Endothelial cell of umbilical vein (primary cell): ENCODE measurements around the gene PPIE. TPM values are rescaled to one million over a fixed set of nuclear protein-coding genes. Genes with fewer than 3 reads are reported as not detected.

ENCODE experiments used
- BruUV-seq: library from RNA; stranded (reverse); fragments of 400-500 nt; replicated peaks from 2 replicates; lab custom pipeline; 2021; lab: Mats Ljungman, UMichigan
- CTCF ChIA-PET: fragments of 300-600, 350-600 bp; sonication (Branson Sonifier 250); formaldehyde crosslinking; loops from one replicate; lab custom pipeline; 2021; ENCODE audit warnings: antibody characterized with exemption, inconsistent platforms; lab: Charles Lee
- POLR2A ChIA-PET: fragments of 300-600, 350-600 bp; sonication (Branson Sonifier 250); formaldehyde crosslinking; loops from one replicate; lab custom pipeline; 2021; ENCODE audit warnings: antibody characterized with exemption, inconsistent platforms; lab: Charles Lee
- DNase-seq: peaks from one replicate; pipeline ENCODE4 v3.0.0-alpha.2; 2011; ENCODE audit warnings: low read depth, low spot score
- FAIRE-seq: peaks from 2 replicates; lab custom pipeline; 2011; peaks lifted over from hg19 to GRCh38; lab: Jason Lieb, UNC
- H2AFZ ChIP-seq: 2 replicates; pipeline ENCODE4 v1.6.0; 2012; ENCODE audit warnings: low read depth, low read length, control low read depth, inconsistent platforms
- H3K27ac ChIP-seq: 2 replicates; pipeline ENCODE4 v1.5.1; 2011; ENCODE audit warnings: low read depth, mild to moderate bottlenecking, control low read depth, low read length, moderate library complexity; ENCODE audit not compliant: insufficient read depth
- H3K27me3 ChIP-seq, 2 experiments: 2 replicates each; pipeline versions ENCODE4 v1.6.0 to v1.6.1; 2011; ENCODE audit warnings: low read length in 2 of 2, mixed read lengths in 1 of 2; ENCODE audit not compliant: control insufficient read depth in 2 of 2, insufficient read depth in 2 of 2
- H3K36me3 ChIP-seq, 2 experiments: 2 replicates in 1 of 2; 3 replicates in 1 of 2; pipeline ENCODE4 v1.5.1; 2011; ENCODE audit warnings: low read length in 2 of 2, mild to moderate bottlenecking in 1 of 2, moderate library complexity in 1 of 2; ENCODE audit not compliant: control insufficient read depth in 2 of 2, insufficient read depth in 2 of 2; ENCODE audit errors: extremely low read depth in 1 of 2
- H3K4me1 ChIP-seq: 3 replicates; pipeline ENCODE4 v1.5.1; 2011; ENCODE audit warnings: mild to moderate bottlenecking, low read length; ENCODE audit not compliant: control insufficient read depth, insufficient read depth; ENCODE audit errors: extremely low read depth
- H3K4me2 ChIP-seq: 2 replicates; pipeline ENCODE4 v1.6.1; 2011; ENCODE audit warnings: low read length, control low read depth, mixed read lengths; ENCODE audit not compliant: insufficient read depth
- H3K4me3 ChIP-seq, 3 experiments: fragments of 200-600 bp in 1 of 3; sonication (generic), shearing (Covaris generic) in 1 of 3; replicated peaks in 1 of 3; 2 replicates each; pipeline ENCODE4 v1.5.1; 2011 to 2016; ENCODE audit warnings: control low read depth in 3 of 3, low read length in 3 of 3, mild to moderate bottlenecking in 2 of 3, inconsistent platforms in 1 of 3, low read depth in 1 of 3, moderate library complexity in 1 of 3; ENCODE audit not compliant: insufficient read depth in 1 of 3
- H3K79me2 ChIP-seq: 2 replicates; pipeline ENCODE4 v1.6.0; 2012; ENCODE audit warnings: low read length, inconsistent platforms; ENCODE audit not compliant: control insufficient read depth, insufficient read depth
- H3K9ac ChIP-seq: replicated peaks from 2 replicates; pipeline ENCODE3; 2011; ENCODE audit warnings: low read length, control low read depth; ENCODE audit not compliant: insufficient read depth; ENCODE audit errors: extremely low read depth
- H3K9me1 ChIP-seq: replicated peaks from 3 replicates; pipeline ENCODE4 v1.6.0; 2011; ENCODE audit warnings: mild to moderate bottlenecking, low read length; ENCODE audit not compliant: control insufficient read depth, insufficient read depth; ENCODE audit errors: extremely low read depth
- H3K9me3 ChIP-seq: replicated peaks from 2 replicates; pipeline ENCODE4 v1.5.1; 2012; ENCODE audit warnings: low read length, inconsistent platforms; ENCODE audit not compliant: control insufficient read depth, insufficient read depth
- H4K20me1 ChIP-seq: replicated peaks from 2 replicates; pipeline ENCODE3; 2011; ENCODE audit warnings: mild to moderate bottlenecking, low read length; ENCODE audit not compliant: control insufficient read depth, insufficient read depth; ENCODE audit errors: extremely low read depth
- EZH2 ChIP-seq: IDR thresholded peaks from 2 replicates; pipeline ENCODE4 v1.6.1; 2012; ENCODE audit warnings: borderline replicate concordance, low read depth, mild to moderate bottlenecking, moderate library complexity, low read length, inconsistent platforms; ENCODE audit not compliant: severe bottlenecking
- FOS ChIP-seq: IDR thresholded peaks from 2 replicates; pipeline ENCODE4 v1.6.1; 2011; ENCODE audit warnings: mild to moderate bottlenecking, low read length, moderate library complexity, borderline replicate concordance; ENCODE audit not compliant: insufficient read depth
- GATA2 ChIP-seq: IDR thresholded peaks from 2 replicates; pipeline ENCODE4 v1.7.0; 2011; ENCODE audit warnings: low read depth, mild to moderate bottlenecking, moderate library complexity, mixed read lengths, low read length; ENCODE audit not compliant: insufficient read length, insufficient read depth
- JUN ChIP-seq: IDR thresholded peaks from 2 replicates; pipeline ENCODE4 v1.6.1; 2011; ENCODE audit warnings: borderline replicate concordance, low read depth; ENCODE audit not compliant: insufficient read length, insufficient read depth
- MYC ChIP-seq: IDR thresholded peaks from one replicate; pipeline ENCODE4 v1.6.1; 2011; ENCODE audit warnings: mild to moderate bottlenecking, low read depth, low read length
- POLR2A ChIP-seq: IDR thresholded peaks from 2 replicates; pipeline ENCODE4 v1.6.1; 2012; ENCODE audit warnings: low read depth, mild to moderate bottlenecking, control low read depth, low read length
- POLR2AphosphoS5 ChIP-seq: IDR thresholded peaks from 2 replicates; pipeline ENCODE4 v1.6.1; 2012; ENCODE audit warnings: low read depth, mild to moderate bottlenecking, control low read depth, low read length, moderate library complexity; ENCODE audit not compliant: insufficient read depth
- dilution Hi-C: fragments of 300-500 bp; cut with MboI; formaldehyde crosslinking; loops from one replicate; pipeline ENCODE4 v1.15.0; 2019; ENCODE audit warnings: low sequenced_read_pairs; ENCODE audit not compliant: extremely low pct_ligation_motif_present
- intact Hi-C: fragments of 100-400 bp; cut with micrococcal nuclease; formaldehyde crosslinking; loops from one replicate; pipeline ENCODE4 v1.10.0; 2022
- polyA plus RNA-seq, 4 experiments: library from polyadenylated mRNA; depleted of rRNA in 3 of 4; stranded (reverse) in 3 of 4; unstranded in 1 of 4; fragments of >200 nt; gene quantifications; 2 replicates each; pipeline versions ENCODE4 v1.2.1 to v1.2.3, GENCODE V29; 2011 to 2012; ENCODE audit warnings: missing spikeins in 1 of 4
- total RNA-seq: library from RNA; stranded (reverse); gene quantifications from 2 replicates; pipeline ENCODE4 v1.2.3, GENCODE V29; 2021
- TF ChIP-seq, protein P1 (sequence below): IDR thresholded peaks from 2 replicates; pipeline ENCODE4 v1.6.1; 2011; ENCODE audit not compliant: insufficient read depth, insufficient read length
- TF ChIP-seq, protein P2 (sequence below), 2 donors: IDR thresholded peaks; 1 replicate in 1 of 2; 2 replicates in 1 of 2; pipeline ENCODE4 v1.5.1; 2011; ENCODE audit warnings: low read length in 2 of 2, mild to moderate bottlenecking in 2 of 2, moderate library complexity in 2 of 2, control low read depth in 1 of 2, inconsistent platforms in 1 of 2, low read depth in 1 of 2; ENCODE audit not compliant: insufficient read depth in 1 of 2; ENCODE audit errors: extremely low read depth in 1 of 2

Gene PPIE
- total and polyA plus RNA-seq, 2 donors (not counting 3 experiments of a cell fraction or from before 2014, with no cell fraction given) = 44.4 to 74.9 TPM

DNA sequence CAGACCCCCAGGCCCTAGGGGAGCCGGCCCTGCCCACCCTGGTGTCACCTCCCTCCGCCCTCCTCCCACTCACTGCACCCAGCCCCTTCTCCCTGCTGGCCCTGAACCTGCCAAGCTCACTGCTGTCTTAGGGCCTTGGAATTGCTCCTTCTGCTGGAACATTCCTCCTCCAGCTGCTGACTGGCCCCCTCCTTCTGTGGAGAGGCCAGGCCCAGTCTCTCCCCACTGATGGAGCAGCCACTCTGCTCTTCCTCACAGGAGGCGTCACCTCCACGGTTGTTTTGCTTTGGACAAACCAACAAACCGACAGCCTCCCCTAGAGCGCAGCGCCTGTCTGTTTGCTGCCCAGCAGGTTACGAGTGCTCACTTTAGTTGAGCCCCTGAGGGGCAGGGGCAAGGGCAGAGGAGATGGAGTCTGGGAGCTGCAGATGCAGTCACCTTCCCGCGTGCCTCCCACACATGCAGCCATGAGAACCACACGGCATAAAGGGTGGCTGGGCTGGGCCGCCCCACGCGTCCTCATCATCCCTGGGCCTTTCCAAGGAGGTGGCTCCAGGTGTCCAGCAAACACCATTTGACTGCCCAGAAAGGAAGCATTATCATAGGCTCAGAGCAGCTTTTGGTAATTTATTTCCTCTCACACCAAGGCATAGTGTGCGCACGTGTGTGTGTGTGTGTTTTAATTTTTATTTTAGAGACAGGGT is 23.0 kb downstream of the PPIE start:
- CTCF ChIA-PET = interaction anchor here (0.9 kb wide), 2 partner anchors 28 to 155 kb away, joined by 3 read pairs; no protein-coding TSS in a partner anchor
- no peak for TF ChIP-seq MYC
- TF ChIP-seq EZH2 = no peak
- TF ChIP-seq POLR2A = no peak
- TF ChIP-seq FOS = no peak
- TF ChIP-seq GATA2 = no peak
- TF ChIP-seq, protein P1, sequence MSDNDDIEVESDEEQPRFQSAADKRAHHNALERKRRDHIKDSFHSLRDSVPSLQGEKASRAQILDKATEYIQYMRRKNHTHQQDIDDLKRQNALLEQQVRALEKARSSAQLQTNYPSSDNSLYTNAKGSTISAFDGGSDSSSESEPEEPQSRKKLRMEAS = no peak
- TF ChIP-seq JUN = no peak
- TF ChIP-seq, protein P2, sequence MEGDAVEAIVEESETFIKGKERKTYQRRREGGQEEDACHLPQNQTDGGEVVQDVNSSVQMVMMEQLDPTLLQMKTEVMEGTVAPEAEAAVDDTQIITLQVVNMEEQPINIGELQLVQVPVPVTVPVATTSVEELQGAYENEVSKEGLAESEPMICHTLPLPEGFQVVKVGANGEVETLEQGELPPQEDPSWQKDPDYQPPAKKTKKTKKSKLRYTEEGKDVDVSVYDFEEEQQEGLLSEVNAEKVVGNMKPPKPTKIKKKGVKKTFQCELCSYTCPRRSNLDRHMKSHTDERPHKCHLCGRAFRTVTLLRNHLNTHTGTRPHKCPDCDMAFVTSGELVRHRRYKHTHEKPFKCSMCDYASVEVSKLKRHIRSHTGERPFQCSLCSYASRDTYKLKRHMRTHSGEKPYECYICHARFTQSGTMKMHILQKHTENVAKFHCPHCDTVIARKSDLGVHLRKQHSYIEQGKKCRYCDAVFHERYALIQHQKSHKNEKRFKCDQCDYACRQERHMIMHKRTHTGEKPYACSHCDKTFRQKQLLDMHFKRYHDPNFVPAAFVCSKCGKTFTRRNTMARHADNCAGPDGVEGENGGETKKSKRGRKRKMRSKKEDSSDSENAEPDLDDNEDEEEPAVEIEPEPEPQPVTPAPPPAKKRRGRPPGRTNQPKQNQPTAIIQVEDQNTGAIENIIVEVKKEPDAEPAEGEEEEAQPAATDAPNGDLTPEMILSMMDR (IDR thresholded peaks at IDR 0.05; ENCODE audit: extremely low read depth in 1 of 2, insufficient read depth in 1 of 2, low read depth in 1 of 2, low read length in 2 of 2) = no peak
- no peak for TF ChIP-seq POLR2AphosphoS5
- Histone ChIP-seq H3K9ac (no peak overlapping the region), H2AFZ (no peak overlapping the region), H3K36me3 (no peaks in the 10 kb centered on the region), H3K4me2 (no peak overlapping the region), H4K20me1 (no peaks in the 10 kb centered on the region), H3K27me3 (no peaks in the 10 kb centered on the region), H3K9me3 (no peaks in the 10 kb centered on the region), H3K4me3 (no peak overlapping the region), H3K4me1 (no peaks in the 10 kb centered on the region), H3K27ac (no peak overlapping the region), H3K79me2 (no peaks in the 10 kb centered on the region), H3K9me1 (no peaks in the 10 kb centered on the region)
- intact Hi-C loops = no loop called here
- dilution Hi-C loops = no loop called here
- BruUV-seq = no TSS peak
- POLR2A ChIA-PET = no interaction called here
- no peak for FAIRE-seq
- no peak for DNase-seq
